GM12872 (cell line): Measurements from ENCODE around the gene C19orf73.

Source experiments
- TF ChIP-seq, protein P1 (sequence below): IDR thresholded peaks from 3 replicates; pipeline ENCODE4 v1.5.1; 2011; ENCODE audit warnings: low read depth, mild to moderate bottlenecking, low read length, moderate library complexity; ENCODE audit not compliant: insufficient read depth

Gene C19orf73

GRCh38 chr19:49145573-49146407 lies 26.8 kb upstream of the C19orf73 start:
- TF ChIP-seq, protein P1, sequence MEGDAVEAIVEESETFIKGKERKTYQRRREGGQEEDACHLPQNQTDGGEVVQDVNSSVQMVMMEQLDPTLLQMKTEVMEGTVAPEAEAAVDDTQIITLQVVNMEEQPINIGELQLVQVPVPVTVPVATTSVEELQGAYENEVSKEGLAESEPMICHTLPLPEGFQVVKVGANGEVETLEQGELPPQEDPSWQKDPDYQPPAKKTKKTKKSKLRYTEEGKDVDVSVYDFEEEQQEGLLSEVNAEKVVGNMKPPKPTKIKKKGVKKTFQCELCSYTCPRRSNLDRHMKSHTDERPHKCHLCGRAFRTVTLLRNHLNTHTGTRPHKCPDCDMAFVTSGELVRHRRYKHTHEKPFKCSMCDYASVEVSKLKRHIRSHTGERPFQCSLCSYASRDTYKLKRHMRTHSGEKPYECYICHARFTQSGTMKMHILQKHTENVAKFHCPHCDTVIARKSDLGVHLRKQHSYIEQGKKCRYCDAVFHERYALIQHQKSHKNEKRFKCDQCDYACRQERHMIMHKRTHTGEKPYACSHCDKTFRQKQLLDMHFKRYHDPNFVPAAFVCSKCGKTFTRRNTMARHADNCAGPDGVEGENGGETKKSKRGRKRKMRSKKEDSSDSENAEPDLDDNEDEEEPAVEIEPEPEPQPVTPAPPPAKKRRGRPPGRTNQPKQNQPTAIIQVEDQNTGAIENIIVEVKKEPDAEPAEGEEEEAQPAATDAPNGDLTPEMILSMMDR: peak; percentile 88

- TF ChIP-seq, protein P1: no peak
These were observed 24.0 kb upstream of the C19orf73 start for GRCh38 chr19:49142866-49143335.

DNA sequence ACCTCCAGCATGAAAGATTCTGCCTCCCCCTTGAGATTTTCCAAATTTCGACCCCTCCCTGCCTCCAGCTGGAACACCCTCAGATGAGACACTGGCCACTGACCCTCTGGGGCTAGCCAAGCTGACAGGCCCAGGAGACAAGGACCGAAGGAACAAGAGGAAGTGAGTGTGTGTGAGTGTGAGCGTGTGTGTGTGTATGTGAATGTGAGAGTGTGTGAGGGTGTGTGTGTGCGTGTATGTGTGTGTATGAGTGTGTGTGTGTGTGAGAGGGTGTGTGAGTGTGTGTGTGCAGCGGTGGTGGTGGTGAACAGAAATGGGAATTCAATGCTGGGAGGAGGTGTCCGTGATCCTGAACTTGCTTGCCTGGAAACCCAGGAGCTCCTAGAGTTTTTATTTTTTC lies 22.4 kb upstream of the C19orf73 start:
- TF ChIP-seq, protein P1: no peak

DNA sequence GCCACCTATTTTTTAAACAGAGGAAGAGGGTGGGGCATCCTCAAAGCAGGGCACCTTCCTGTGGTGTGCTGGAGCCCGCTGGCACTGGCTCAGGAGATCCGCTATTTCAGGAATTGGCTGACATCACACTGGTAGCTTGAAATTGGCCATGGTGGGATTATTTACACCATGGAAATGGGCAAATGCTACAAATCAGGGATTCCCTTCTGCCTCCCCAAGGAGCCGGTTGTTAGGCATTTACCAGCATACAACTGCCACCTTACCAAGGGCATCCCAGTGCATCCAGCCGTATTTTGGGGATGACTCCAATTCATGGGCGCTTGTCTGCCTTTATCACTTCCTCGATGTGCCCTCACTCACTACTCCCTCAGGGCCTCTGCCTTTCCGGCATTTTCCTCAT lies 22.0 kb upstream of the C19orf73 start:
- TF ChIP-seq, protein P1: no peak

DNA sequence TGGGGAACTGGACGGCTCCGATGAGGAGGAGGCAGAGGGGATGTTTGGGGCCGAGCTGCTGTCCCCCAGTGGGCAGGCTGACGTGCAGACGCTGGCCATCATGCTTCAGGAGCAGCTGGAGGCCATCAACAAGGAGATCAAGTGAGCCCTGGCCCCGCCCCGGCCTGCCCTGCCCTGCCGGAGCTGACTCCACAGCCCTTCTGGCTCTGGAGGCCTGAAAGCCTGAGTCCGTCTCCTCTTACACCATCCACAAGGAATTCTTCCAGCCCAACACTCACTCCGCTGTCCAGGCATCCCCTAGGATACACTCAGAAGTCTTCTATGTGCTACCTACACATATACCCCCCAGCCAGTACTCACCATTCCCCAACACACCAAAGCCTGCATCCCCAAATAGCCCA lies 17.8 kb upstream of the C19orf73 start:
- TF ChIP-seq, protein P1: no peak

DNA sequence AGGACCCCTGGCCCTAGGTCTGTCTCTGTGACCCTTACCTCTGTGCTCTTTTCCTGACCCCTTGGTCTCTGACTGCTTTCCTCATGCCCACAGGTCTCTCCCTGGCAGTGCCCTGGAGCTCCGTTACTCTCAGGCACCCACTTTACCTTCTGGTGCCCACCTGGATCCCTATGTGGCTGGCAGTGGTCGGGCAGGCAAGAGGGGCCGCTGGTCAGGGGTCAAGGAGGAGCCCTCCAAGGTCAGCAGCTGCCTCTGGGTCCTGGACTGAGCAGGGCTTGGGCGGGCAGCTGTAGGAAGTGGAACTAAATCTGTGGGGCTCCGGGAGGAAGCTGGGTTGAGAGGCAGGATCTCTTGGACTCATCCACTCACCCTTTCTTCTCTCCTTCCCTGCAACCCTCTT lies 16.7 kb upstream of the C19orf73 start:
- TF ChIP-seq, protein P1: no peak

GRCh38 chr19:49133621-49134454 lies 14.9 kb upstream of the C19orf73 start:
- TF ChIP-seq, protein P1: no peak
